Bone marrow (tissue), 2 donors: ENCODE measurements around the gene MRE11.
A peak's percentile ranks its signal among the peaks of the same experiment; 100 is the strongest.
"Not testable (repeated sequence)": the region's sequence is repeated elsewhere in the genome, so short reads cannot be mapped to it uniquely, and the experiment has no call there.

Source experiments
- DNase-seq, 2 donors: peaks; one replicate each; lab custom pipeline; 2025; lab: John Stamatoyannopoulos, UW

The MRE11 gene

GRCh38 chr11:94506513-94506912 is 12.9 kb upstream of the MRE11 start:
- DNase-seq = not testable (repeated sequence)

GRCh38 chr11:94504689-94505293 is 11.1 kb upstream of the MRE11 start:
- DNase-seq = peak in 1 of 2 donors; percentile 61

GRCh38 chr11:94501522-94501921 is 7.9 kb upstream of the MRE11 start:
- DNase-seq = no peak

GRCh38 chr11:94500181-94500580 is 6.5 kb upstream of the MRE11 start:
- no peak for DNase-seq

GRCh38 chr11:94494126-94494680 is 559 bp upstream of the MRE11 start:
- DNase-seq = no peak

GRCh38 chr11:94486068-94486467 is 7.6 kb downstream of the MRE11 start:
- DNase-seq = no peak

GRCh38 chr11:94481342-94481741 is 12.3 kb downstream of the MRE11 start:
- DNase-seq = no peak

- DNase-seq = peak in 1 of 2 donors; percentile 37
Observed at GRCh38 chr11:94477624-94478023, 16.0 kb downstream of the MRE11 start.

- DNase-seq = peak in 1 of 2 donors; percentile 85
Observed at GRCh38 chr11:94472916-94473799, 20.5 kb downstream of the MRE11 start.

- no peak for DNase-seq
Observed at GRCh38 chr11:94469416-94469815, 24.2 kb downstream of the MRE11 start.

- no peak for DNase-seq
Observed at GRCh38 chr11:94459576-94459975, 34.1 kb downstream of the MRE11 start.

GRCh38 chr11:94457118-94458029 is 36.3 kb downstream of the MRE11 start:
- DNase-seq = no peak

GRCh38 chr11:94455861-94456260 is 37.8 kb downstream of the MRE11 start:
- DNase-seq = no peak

- DNase-seq = no peak
Observed at GRCh38 chr11:94454301-94454700, 39.3 kb downstream of the MRE11 start.

- no peak for DNase-seq
Observed at GRCh38 chr11:94452988-94453387, 40.7 kb downstream of the MRE11 start.

GRCh38 chr11:94450048-94450447 is 43.6 kb downstream of the MRE11 start:
- DNase-seq = no peak

- DNase-seq = no peak
Observed at GRCh38 chr11:94449437-94449836, 44.2 kb downstream of the MRE11 start.

GRCh38 chr11:94449029-94449428 is 44.6 kb downstream of the MRE11 start:
- DNase-seq = no peak

- DNase-seq = no peak
Observed at GRCh38 chr11:94447149-94447548, 46.5 kb downstream of the MRE11 start.

GRCh38 chr11:94445641-94446040 is 48.0 kb downstream of the MRE11 start:
- no peak for DNase-seq

GRCh38 chr11:94433049-94433448 is 60.6 kb downstream of the MRE11 start:
- no peak for DNase-seq

- no peak for DNase-seq
Observed at GRCh38 chr11:94424662-94425061, 69.0 kb downstream of the MRE11 start.
